Measurements from ENCODE around the gene VPS39.
A peak's percentile ranks its signal among the peaks of the same experiment; 100 is the strongest.

The VPS39 gene

GRCh38 chr15:42203891-42204290 lies 4.2 kb downstream of the VPS39 start:
- DNase-seq (ENCODE audit: low read depth), result peak; percentile 67
- TF ChIP-seq CTCF (conservative IDR thresholded peaks at IDR 0.05; ENCODE audit: control insufficient read depth, insufficient read depth, low read depth, low read length), result no peak
- no peak overlapping the region for H3K4me3 ChIP-seq (ENCODE audit: control insufficient read depth, low read depth, low read length)

- TF ChIP-seq CTCF (conservative IDR thresholded peaks at IDR 0.05; ENCODE audit: control insufficient read depth, insufficient read depth, low read depth, low read length), result no peak
- no peak overlapping the region for H3K4me3 ChIP-seq (ENCODE audit: control insufficient read depth, low read depth, low read length)
Observed at GRCh38 chr15:42202653-42203052, 5.5 kb downstream of the VPS39 start.

GRCh38 chr15:42201801-42202200 lies 6.3 kb downstream of the VPS39 start:
- no peak overlapping the region for H3K4me3 ChIP-seq (ENCODE audit: control insufficient read depth, low read depth, low read length)
- DNase-seq (ENCODE audit: low read depth), result no peak
- no peak for TF ChIP-seq CTCF (conservative IDR thresholded peaks at IDR 0.05; ENCODE audit: control insufficient read depth, insufficient read depth, low read depth, low read length)

More at GRCh38 chr15:42202653-42203052, 5.5 kb downstream of the VPS39 start:
- no peak for DNase-seq (ENCODE audit: low read depth)

GRCh38 chr15:42199126-42199525 lies 9.0 kb downstream of the VPS39 start:
- no peak for DNase-seq (ENCODE audit: low read depth)
- no peak overlapping the region for H3K4me3 ChIP-seq (ENCODE audit: control insufficient read depth, low read depth, low read length)
- TF ChIP-seq CTCF (conservative IDR thresholded peaks at IDR 0.05; ENCODE audit: control insufficient read depth, insufficient read depth, low read depth, low read length), result no peak

- no peak for TF ChIP-seq CTCF (conservative IDR thresholded peaks at IDR 0.05; ENCODE audit: control insufficient read depth, insufficient read depth, low read depth, low read length)
- no peak for DNase-seq (ENCODE audit: low read depth)
Observed at GRCh38 chr15:42198516-42198915, 9.6 kb downstream of the VPS39 start.

GRCh38 chr15:42194513-42194912 lies 13.6 kb downstream of the VPS39 start:
- TF ChIP-seq CTCF (conservative IDR thresholded peaks at IDR 0.05; ENCODE audit: control insufficient read depth, insufficient read depth, low read depth, low read length), result no peak
- DNase-seq (ENCODE audit: low read depth), result peak; percentile 89
- H3K4me3 ChIP-seq (ENCODE audit: control insufficient read depth, low read depth, low read length), result no peak overlapping the region

More at GRCh38 chr15:42198516-42198915, 9.6 kb downstream of the VPS39 start:
- no peak overlapping the region for H3K4me3 ChIP-seq (ENCODE audit: control insufficient read depth, low read depth, low read length)

GRCh38 chr15:42193383-42193782 lies 14.7 kb downstream of the VPS39 start:
- TF ChIP-seq CTCF (conservative IDR thresholded peaks at IDR 0.05; ENCODE audit: control insufficient read depth, insufficient read depth, low read depth, low read length), result no peak
- DNase-seq (ENCODE audit: low read depth), result no peak
- no peak overlapping the region for H3K4me3 ChIP-seq (ENCODE audit: control insufficient read depth, low read depth, low read length)

All from fibroblast of mammary gland (primary cell).